ENCODE results near the gene GPC5.
"Not testable (repeated sequence)": the region's sequence is repeated elsewhere in the genome, so short reads cannot be mapped to it uniquely, and the experiment has no call there.

GPC5 gene

GRCh38 chr13:91398413-91399188 is at the start of gene GPC5:
Gene GPC5, plus strand, starts transcription at chr13:91398621.
- no peaks in the 10 kb centered on the region for H3K9me3 ChIP-seq (ENCODE audit: control insufficient read depth, low read length)
- H3K36me3 ChIP-seq (ENCODE audit: control insufficient read depth, insufficient read depth, low read length), result no peaks in the 10 kb centered on the region
- peaks cover 41% of the 10 kb centered on the region for H3K27me3 ChIP-seq (ENCODE audit: control insufficient read depth, insufficient read depth, low read length)
- H3K9ac ChIP-seq (ENCODE audit: low read length), result no peak within 1 kb of the TSS
- H3K4me3 ChIP-seq (ENCODE audit: low read length), result no peak within 1 kb of the TSS
- H3K4me1 ChIP-seq (ENCODE audit: control insufficient read depth, insufficient read depth, low read length), result peaks cover 10% of the 10 kb centered on the region

GRCh38 chr13:91348906-91349435 is 49.5 kb upstream of the GPC5 start:
- no peaks in the 10 kb centered on the region for H3K9me3 ChIP-seq (ENCODE audit: control insufficient read depth, low read length)
- peak overlapping the region; percentile 66 for H3K4me3 ChIP-seq (ENCODE audit: low read length)
- no peaks in the 10 kb centered on the region for H3K36me3 ChIP-seq (ENCODE audit: control insufficient read depth, insufficient read depth, low read length)
- H3K27me3 ChIP-seq (ENCODE audit: control insufficient read depth, insufficient read depth, low read length), result no peaks in the 10 kb centered on the region
- no peaks in the 10 kb centered on the region for H3K4me1 ChIP-seq (ENCODE audit: control insufficient read depth, insufficient read depth, low read length)
- peak overlapping the region; percentile 87 for H3K9ac ChIP-seq (ENCODE audit: low read length)

GRCh38 chr13:91349992-91350911 is 48.2 kb upstream of the GPC5 start:
- Histone ChIP-seq H3K9me3 (ENCODE audit: control insufficient read depth, low read length) (no peaks in the 10 kb centered on the region), H3K27me3 (ENCODE audit: control insufficient read depth, insufficient read depth, low read length) (no peaks in the 10 kb centered on the region), H3K4me3 (ENCODE audit: low read length) (no peak overlapping the region), H3K36me3 (ENCODE audit: control insufficient read depth, insufficient read depth, low read length) (no peaks in the 10 kb centered on the region), H3K4me1 (ENCODE audit: control insufficient read depth, insufficient read depth, low read length) (no peaks in the 10 kb centered on the region), H3K9ac (ENCODE audit: low read length) (no peak overlapping the region)

- Histone ChIP-seq H3K4me3 (ENCODE audit: low read length) (no peak overlapping the region), H3K27me3 (ENCODE audit: control insufficient read depth, insufficient read depth, low read length) (no peaks in the 10 kb centered on the region), H3K4me1 (ENCODE audit: control insufficient read depth, insufficient read depth, low read length) (no peaks in the 10 kb centered on the region), H3K9ac (ENCODE audit: low read length) (no peak overlapping the region), H3K9me3 (ENCODE audit: control insufficient read depth, low read length) (no peaks in the 10 kb centered on the region), H3K36me3 (ENCODE audit: control insufficient read depth, insufficient read depth, low read length) (no peaks in the 10 kb centered on the region)
Observed at GRCh38 chr13:91351123-91351522, 47.3 kb upstream of the GPC5 start.

- Histone ChIP-seq H3K4me3 (ENCODE audit: low read length) (no peak overlapping the region), H3K9ac (ENCODE audit: low read length) (no peak overlapping the region), H3K27me3 (ENCODE audit: control insufficient read depth, insufficient read depth, low read length) (no peaks in the 10 kb centered on the region), H3K36me3 (ENCODE audit: control insufficient read depth, insufficient read depth, low read length) (no peaks in the 10 kb centered on the region), H3K4me1 (ENCODE audit: control insufficient read depth, insufficient read depth, low read length) (no peaks in the 10 kb centered on the region), H3K9me3 (ENCODE audit: control insufficient read depth, low read length) (no peaks in the 10 kb centered on the region)
Observed at GRCh38 chr13:91351980-91352379, 46.4 kb upstream of the GPC5 start.

DNA sequence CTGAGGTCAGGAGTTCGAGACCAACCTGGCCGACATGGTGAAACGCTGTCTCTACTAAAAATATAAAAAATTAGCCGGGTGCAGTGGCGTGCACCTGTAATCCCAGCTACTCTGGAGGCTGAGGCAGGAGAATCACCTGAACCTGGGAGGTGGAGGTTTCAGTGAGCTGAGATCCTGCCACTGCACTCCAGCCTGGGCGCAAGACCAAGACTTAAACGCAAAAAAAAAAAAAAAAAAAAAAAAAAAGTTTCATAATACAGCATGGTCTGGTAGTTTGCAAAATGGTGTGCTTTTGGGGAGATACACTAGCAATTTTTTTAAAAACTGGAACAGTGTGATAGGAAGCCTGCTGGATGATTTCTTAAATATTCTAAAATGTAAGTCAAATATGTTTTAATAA is 45.5 kb upstream of the GPC5 start:
- H3K9me3 ChIP-seq (ENCODE audit: control insufficient read depth, low read length); H3K4me3 ChIP-seq (ENCODE audit: low read length); H3K4me1 ChIP-seq (ENCODE audit: control insufficient read depth, insufficient read depth, low read length); H3K9ac ChIP-seq (ENCODE audit: low read length); H3K27me3 ChIP-seq (ENCODE audit: control insufficient read depth, insufficient read depth, low read length); H3K36me3 ChIP-seq (ENCODE audit: control insufficient read depth, insufficient read depth, low read length): not testable (repeated sequence)

DNA sequence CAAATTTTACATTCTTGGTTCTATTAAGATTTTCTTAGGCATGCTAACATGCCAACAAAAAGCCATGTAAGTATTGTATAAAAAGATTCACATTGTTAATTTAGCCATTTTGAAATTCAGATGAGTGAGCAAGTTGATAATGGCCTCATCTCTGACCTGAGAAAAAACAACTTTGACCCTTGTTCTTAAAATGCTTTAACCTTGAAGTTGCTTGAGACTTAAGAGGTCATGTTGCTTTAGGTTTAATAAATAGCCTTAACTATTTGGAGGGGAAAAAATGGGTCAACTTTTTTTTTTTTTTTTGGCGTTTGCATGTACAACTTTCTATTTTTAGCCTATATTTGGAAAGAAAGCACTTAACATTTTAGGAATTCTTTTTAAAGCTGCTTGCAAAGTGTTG is 44.9 kb upstream of the GPC5 start:
- H3K4me3 ChIP-seq (ENCODE audit: low read length), result no peak overlapping the region
- H3K27me3 ChIP-seq (ENCODE audit: control insufficient read depth, insufficient read depth, low read length), result no peaks in the 10 kb centered on the region
- no peaks in the 10 kb centered on the region for H3K9me3 ChIP-seq (ENCODE audit: control insufficient read depth, low read length)
- no peak overlapping the region for H3K9ac ChIP-seq (ENCODE audit: low read length)
- H3K36me3 ChIP-seq (ENCODE audit: control insufficient read depth, insufficient read depth, low read length), result no peaks in the 10 kb centered on the region
- H3K4me1 ChIP-seq (ENCODE audit: control insufficient read depth, insufficient read depth, low read length), result no peaks in the 10 kb centered on the region

- H3K4me1 ChIP-seq (ENCODE audit: control insufficient read depth, insufficient read depth, low read length), result no peaks in the 10 kb centered on the region
- no peaks in the 10 kb centered on the region for H3K27me3 ChIP-seq (ENCODE audit: control insufficient read depth, insufficient read depth, low read length)
- H3K4me3 ChIP-seq (ENCODE audit: low read length), result no peak overlapping the region
- no peaks in the 10 kb centered on the region for H3K36me3 ChIP-seq (ENCODE audit: control insufficient read depth, insufficient read depth, low read length)
- no peak overlapping the region for H3K9ac ChIP-seq (ENCODE audit: low read length)
- no peaks in the 10 kb centered on the region for H3K9me3 ChIP-seq (ENCODE audit: control insufficient read depth, low read length)
Observed at GRCh38 chr13:91355099-91355825, 43.2 kb upstream of the GPC5 start.

- no peak overlapping the region for H3K9ac ChIP-seq (ENCODE audit: low read length)
- no peaks in the 10 kb centered on the region for H3K27me3 ChIP-seq (ENCODE audit: control insufficient read depth, insufficient read depth, low read length)
- no peak overlapping the region for H3K4me3 ChIP-seq (ENCODE audit: low read length)
- no peaks in the 10 kb centered on the region for H3K36me3 ChIP-seq (ENCODE audit: control insufficient read depth, insufficient read depth, low read length)
- H3K4me1 ChIP-seq (ENCODE audit: control insufficient read depth, insufficient read depth, low read length), result no peaks in the 10 kb centered on the region
- H3K9me3 ChIP-seq (ENCODE audit: control insufficient read depth, low read length), result no peaks in the 10 kb centered on the region
Observed at GRCh38 chr13:91355826-91356710, 42.4 kb upstream of the GPC5 start.

DNA sequence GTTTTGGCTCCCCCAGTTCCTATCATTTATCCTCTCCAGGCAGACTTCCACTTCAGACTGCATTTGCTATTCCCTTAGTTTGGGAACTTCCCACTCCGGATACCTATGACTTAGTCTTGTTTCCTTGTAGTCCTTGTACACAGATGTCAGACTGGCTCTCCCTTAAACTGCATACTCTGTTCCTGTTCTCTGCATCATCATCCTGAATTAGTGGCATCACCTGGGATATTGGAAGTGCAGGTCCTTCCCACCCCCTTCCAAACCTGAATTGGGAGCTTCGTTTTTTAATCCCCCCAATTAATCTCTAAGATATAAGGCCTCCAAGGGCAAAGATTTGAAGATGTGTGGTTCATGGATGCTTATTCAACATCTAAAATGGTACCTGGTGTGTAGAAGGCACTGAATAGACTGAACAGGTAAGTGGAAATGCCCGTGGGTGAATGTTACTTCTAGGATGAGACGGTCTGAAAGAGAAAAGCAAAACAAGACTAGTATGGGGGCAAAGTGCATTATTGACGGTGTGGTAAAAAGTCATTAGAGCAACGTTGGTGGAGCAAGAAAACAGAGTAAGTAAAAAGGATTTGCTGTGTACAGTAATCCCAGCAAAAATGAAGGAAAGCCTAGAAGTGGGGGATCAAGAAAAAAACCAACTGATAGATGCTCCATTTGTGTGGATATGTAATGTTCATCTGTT is 41.4 kb upstream of the GPC5 start:
- Histone ChIP-seq H3K9ac (ENCODE audit: low read length) (no peak overlapping the region), H3K9me3 (ENCODE audit: control insufficient read depth, low read length) (no peaks in the 10 kb centered on the region), H3K4me1 (ENCODE audit: control insufficient read depth, insufficient read depth, low read length) (no peaks in the 10 kb centered on the region), H3K4me3 (ENCODE audit: low read length) (no peak overlapping the region), H3K36me3 (ENCODE audit: control insufficient read depth, insufficient read depth, low read length) (no peaks in the 10 kb centered on the region), H3K27me3 (ENCODE audit: control insufficient read depth, insufficient read depth, low read length) (no peaks in the 10 kb centered on the region)
